GM10248 (cell line): ENCODE data around the gene FUT8.
A peak's percentile ranks its signal among the peaks of the same experiment; 100 is the strongest.

Source experiments
- CTCF ChIA-PET: fragments of 300-600 bp; sonication (Branson Sonifier 250); formaldehyde crosslinking; extraction: SDS; loops from one replicate; lab custom pipeline; 2021; ENCODE audit warnings: antibody characterized with exemption; lab: Yijun Ruan, JAX
- POLR2A ChIA-PET: fragments of 350-650 bp; sonication (Branson Sonifier 250); formaldehyde crosslinking; extraction: SDS; loops from one replicate; lab custom pipeline; 2020; ENCODE audit warnings: antibody characterized with exemption; lab: Yijun Ruan, JAX
- DNase-seq: peaks from one replicate; pipeline ENCODE4 v3.0.0; 2012; ENCODE audit errors: extremely low spot score
- CTCF ChIP-seq: IDR thresholded peaks from 2 replicates; pipeline ENCODE4 v1.5.1; 2012; ENCODE audit warnings: mild to moderate bottlenecking, low read depth; ENCODE audit errors: extremely low read depth, missing control alignments, control extremely low read depth

Gene FUT8

GRCh38 chr14:65784574-65784973, 372.0 kb downstream of the FUT8 start:
- CTCF ChIA-PET = interaction anchor here (0.9 kb wide), 1 partner anchor 18 kb away, joined by 3 read pairs; no protein-coding TSS in a partner anchor
- DNase-seq = no peak
- POLR2A ChIA-PET = no interaction called here
- no peak for TF ChIP-seq CTCF

GRCh38 chr14:65787461-65787860, 374.9 kb downstream of the FUT8 start:
- DNase-seq = no peak
- CTCF ChIA-PET = no interaction called here
- no peak for TF ChIP-seq CTCF
- POLR2A ChIA-PET = no interaction called here

DNA sequence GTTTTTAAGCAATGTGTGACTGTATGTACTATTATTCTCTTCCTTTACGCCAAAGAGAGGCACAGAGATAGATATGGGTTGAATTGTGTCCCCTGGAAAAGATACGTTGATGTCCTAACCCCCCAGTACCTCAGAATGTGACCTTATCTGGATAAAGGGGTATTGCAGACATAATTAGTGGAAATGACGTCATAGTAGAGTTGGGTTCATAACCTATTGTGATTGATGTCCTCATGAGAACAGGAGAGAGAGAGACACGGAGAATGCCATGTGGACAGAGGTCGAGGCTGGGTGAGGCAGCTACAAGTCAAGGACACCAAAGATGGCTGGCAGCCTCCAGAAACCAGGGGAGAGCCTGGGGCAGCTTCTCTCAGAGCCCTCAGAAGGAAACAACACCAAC, 376.3 kb downstream of the FUT8 start:
- no peak for DNase-seq
- POLR2A ChIA-PET = no interaction called here
- no peak for TF ChIP-seq CTCF

GRCh38 chr14:65789363-65789762, 376.8 kb downstream of the FUT8 start:
- CTCF ChIA-PET = no interaction called here
- POLR2A ChIA-PET = no interaction called here
- no peak for DNase-seq
- TF ChIP-seq CTCF = no peak

More for the DNA sequence above, 376.3 kb downstream of the FUT8 start:
- CTCF ChIA-PET = no interaction called here

GRCh38 chr14:65790172-65790815, 377.8 kb downstream of the FUT8 start:
- ChIA-PET POLR2A (no interaction called here), CTCF (interaction anchor here (1.3 to 1.7 kb wide), 3 partner anchors 11 to 34 kb away, joined by 4 to 5 read pairs (median 5); no protein-coding TSS in a partner anchor)
- no peak for DNase-seq
- no peak for TF ChIP-seq CTCF

DNA sequence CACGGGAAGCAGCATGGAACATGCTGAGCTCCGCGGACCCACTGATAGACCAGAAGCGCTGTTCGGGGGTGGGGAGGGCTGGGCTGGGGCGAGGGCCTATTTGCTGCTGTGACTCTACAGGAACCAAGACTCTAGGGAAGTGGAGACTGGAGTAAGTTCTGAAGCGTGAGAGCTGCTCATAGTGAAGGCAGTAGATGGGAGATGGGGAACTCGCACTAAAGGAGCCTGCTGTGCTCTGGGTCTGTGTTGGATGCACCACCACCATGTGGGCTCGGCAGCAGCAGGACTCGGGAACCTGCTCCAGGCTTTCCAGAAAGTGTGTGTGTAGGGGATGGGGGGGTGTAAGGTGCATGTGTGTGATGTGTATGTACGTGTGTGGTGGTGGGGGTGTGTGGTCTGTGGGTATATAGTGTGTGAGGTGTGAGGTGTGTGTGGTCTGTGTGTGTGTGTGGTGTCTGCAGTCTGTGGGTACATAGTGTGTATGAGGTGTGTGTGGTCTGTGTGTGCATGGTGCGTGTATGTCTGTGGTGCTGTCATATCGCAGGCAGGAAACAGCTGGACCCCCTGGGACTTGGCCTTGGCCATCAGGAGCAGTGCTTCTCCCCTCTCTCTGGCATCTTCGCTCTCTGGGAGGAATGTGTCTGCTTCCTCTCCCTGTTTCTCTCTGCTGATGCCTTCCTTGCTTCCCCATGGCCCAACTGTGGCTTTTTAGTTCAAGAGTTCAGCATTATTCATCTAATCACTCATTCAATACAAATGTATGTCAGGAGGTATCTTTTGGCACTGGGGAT, 378.9 kb downstream of the FUT8 start:
- no peak for TF ChIP-seq CTCF
- ChIA-PET POLR2A (no interaction called here), CTCF (interaction anchor here (1.3 to 1.8 kb wide), 4 partner anchors 12 to 33 kb away, joined by 4 to 7 read pairs (median 5); no protein-coding TSS in a partner anchor)
- peak; percentile 33 for DNase-seq
